Upper lobe of left lung (tissue), 6 donors: Measurements from ENCODE around the gene TMEM232. TPM values are rescaled to one million over a fixed set of nuclear protein-coding genes. Genes with fewer than 3 reads are reported as not detected.

ENCODE experiments used
- ATAC-seq, 2 donors: fragments of 200-7000 bp; cut with Tn5 transposase; one replicate each; pipeline ENCODE4 v1.9.1; 2022; ENCODE audit warnings: mild to moderate bottlenecking in 2 of 2, moderate library complexity in 2 of 2; ENCODE audit not compliant: low FRiP score in 2 of 2
- DNase-seq, 2 donors: peaks; one replicate each; pipeline ENCODE4 v3.0.0-alpha.2; 2019 to 2020
- H3K27ac ChIP-seq, 4 donors: fragments of 200-600 bp; sonication (generic); one replicate each; pipeline ENCODE4 v1.5.1; 2016 to 2019
- H3K27me3 ChIP-seq, 4 donors: fragments of 200-600 bp; sonication (generic); one replicate each; pipeline ENCODE4 v1.5.1; 2017 to 2019
- H3K36me3 ChIP-seq, 4 donors: fragments of 200-600 bp; sonication (generic); one replicate each; pipeline ENCODE4 v1.5.1; 2016 to 2019
- H3K4me1 ChIP-seq, 4 donors: fragments of 200-600 bp; sonication (generic); one replicate each; pipeline ENCODE4 v1.5.1; 2018 to 2019
- H3K4me3 ChIP-seq, 4 donors: fragments of 200-600 bp; sonication (generic); one replicate each; pipeline ENCODE4 v1.5.1; 2017 to 2019; ENCODE audit warnings: mild to moderate bottlenecking in 2 of 4, moderate library complexity in 1 of 4
- H3K9me3 ChIP-seq, 4 donors: fragments of 200-600 bp; sonication (generic); one replicate each; pipeline ENCODE4 v1.5.1; 2018 to 2019
- CTCF ChIP-seq, 6 experiments: fragments of 450-650 bp in 4 of 6; fragments of 200-600 bp in 2 of 6; sonication (generic) in 2 of 6; IDR thresholded peaks; one replicate each; pipeline ENCODE4 v1.5.1; 2016 to 2019; ENCODE audit warnings: antibody characterized with exemption in 6 of 6
- EP300 ChIP-seq, 4 donors: sonication (generic); formaldehyde crosslinking; IDR thresholded peaks; one replicate each; pipeline ENCODE4 v1.5.1; 2017; ENCODE audit warnings: antibody characterized with exemption in 4 of 4, control low read depth in 2 of 4
- POLR2A ChIP-seq, 4 donors: fragments of 450-650 bp; IDR thresholded peaks; one replicate each; pipeline ENCODE4 v1.5.1; 2016 to 2017; ENCODE audit warnings: antibody characterized with exemption in 4 of 4, mild to moderate bottlenecking in 2 of 4
- POLR2AphosphoS5 ChIP-seq, 2 donors: sonication (generic); formaldehyde crosslinking; IDR thresholded peaks; one replicate each; pipeline ENCODE4 v1.5.1; 2017; ENCODE audit warnings: antibody characterized with exemption in 2 of 2
- WGBS, 2 donors: methylation state at CpG; one replicate each; pipeline ENCODE4 v1.1.5; 2017 to 2018; 5-methylcytosine and 5-hydroxymethylcytosine counted together
- total RNA-seq, 6 donors: library from RNA; depleted of rRNA in 4 of 6; stranded (reverse); fragments of >200 nt in 4 of 6; gene quantifications; one replicate each; pipeline versions ENCODE4 v1.1.0 to v1.2.1, GENCODE V29; 2016 to 2021
- donor health status: DM: no; HTN: no; CAD: no; lungs with moderate emphysema.
- donor health status: DM: no; HTN: yes; CAD: no; lungs with severe emphysema.

Gene TMEM232
- total RNA-seq, 6 donors from 2014 or later: 1.5 to 36.9 (median 7.8) TPM

GRCh38 chr5:110525762-110526161 lies 200.7 kb downstream of the TMEM232 start:
- no peak for DNase-seq
- TF ChIP-seq POLR2AphosphoS5 (IDR thresholded peaks at IDR 0.05) (no peak), CTCF (IDR thresholded peaks at IDR 0.05) (no peak), EP300 (IDR thresholded peaks at IDR 0.05) (no peak), POLR2A (IDR thresholded peaks at IDR 0.05) (no peak)
- 97 to 100% methylated on average over 1 of the region's 1 CpG for WGBS, 2 donors

GRCh38 chr5:110517396-110517795 lies 209.1 kb downstream of the TMEM232 start:
- no peak for TF ChIP-seq POLR2A (IDR thresholded peaks at IDR 0.05)
- TF ChIP-seq CTCF (IDR thresholded peaks at IDR 0.05): no peak
- no peak for TF ChIP-seq POLR2AphosphoS5 (IDR thresholded peaks at IDR 0.05)
- TF ChIP-seq EP300 (IDR thresholded peaks at IDR 0.05): no peak
- Histone ChIP-seq H3K36me3 (no peaks in the 10 kb centered on the region), H3K4me1 (no peaks in the 10 kb centered on the region)

More at GRCh38 chr5:110525762-110526161, 200.7 kb downstream of the TMEM232 start:
- Histone ChIP-seq H3K27me3 (no peaks in the 10 kb centered on the region), H3K4me1 (no peaks in the 10 kb centered on the region), H3K36me3 (no peaks in the 10 kb centered on the region), H3K4me3 (no peak overlapping the region), H3K9me3 (peaks cover 0 to 5% (median 0%) of the 10 kb centered on the region in 4 donors), H3K27ac (no peak overlapping the region)
- no peak for ATAC-seq

GRCh38 chr5:110514030-110514429 lies 212.4 kb downstream of the TMEM232 start:
- WGBS, 2 donors: 26 to 37% methylated on average over 2 of the region's 2 CpGs
- no peaks in the 10 kb centered on the region for H3K36me3 ChIP-seq
- TF ChIP-seq EP300 (IDR thresholded peaks at IDR 0.05): no peak
- no peak for TF ChIP-seq POLR2AphosphoS5 (IDR thresholded peaks at IDR 0.05)
- no peak for TF ChIP-seq CTCF (IDR thresholded peaks at IDR 0.05)
- TF ChIP-seq POLR2A (IDR thresholded peaks at IDR 0.05): no peak
- no peak overlapping the region for H3K4me3 ChIP-seq
- H3K27ac ChIP-seq: no peak overlapping the region
- no peaks in the 10 kb centered on the region for H3K4me1 ChIP-seq
- no peaks in the 10 kb centered on the region for H3K9me3 ChIP-seq
- no peak for DNase-seq
- ATAC-seq: no peak
- H3K27me3 ChIP-seq: no peaks in the 10 kb centered on the region

More at GRCh38 chr5:110517396-110517795, 209.1 kb downstream of the TMEM232 start:
- no peak for ATAC-seq
- H3K9me3 ChIP-seq: peaks cover 0 to 5% (median 0%) of the 10 kb centered on the region in 4 donors
- H3K27ac ChIP-seq: no peak overlapping the region
- no peak overlapping the region for H3K4me3 ChIP-seq
- no peak for DNase-seq
- no peaks in the 10 kb centered on the region for H3K27me3 ChIP-seq

- Histone ChIP-seq H3K9me3 (no peaks in the 10 kb centered on the region), H3K27me3 (no peaks in the 10 kb centered on the region), H3K36me3 (no peaks in the 10 kb centered on the region), H3K4me3 (no peak overlapping the region), H3K4me1 (no peaks in the 10 kb centered on the region), H3K27ac (no peak overlapping the region)
- WGBS, 2 donors: 67 to 70% methylated on average over 4 of the region's 4 CpGs
- DNase-seq (no peak), ATAC-seq (no peak)
- TF ChIP-seq EP300 (IDR thresholded peaks at IDR 0.05) (no peak), CTCF (IDR thresholded peaks at IDR 0.05) (no peak), POLR2A (IDR thresholded peaks at IDR 0.05) (no peak), POLR2AphosphoS5 (IDR thresholded peaks at IDR 0.05) (no peak)
Measured at GRCh38 chr5:110512266-110512665, 214.2 kb downstream of the TMEM232 start.

- H3K36me3 ChIP-seq: no peaks in the 10 kb centered on the region
- no peak for DNase-seq
- no peak overlapping the region for H3K27ac ChIP-seq
- no peaks in the 10 kb centered on the region for H3K9me3 ChIP-seq
- no peak for ATAC-seq
- TF ChIP-seq CTCF (IDR thresholded peaks at IDR 0.05): no peak
- TF ChIP-seq POLR2A (IDR thresholded peaks at IDR 0.05): no peak
- TF ChIP-seq EP300 (IDR thresholded peaks at IDR 0.05): no peak
- TF ChIP-seq POLR2AphosphoS5 (IDR thresholded peaks at IDR 0.05): no peak
- no peaks in the 10 kb centered on the region for H3K4me1 ChIP-seq
- no peak overlapping the region for H3K4me3 ChIP-seq
- no peaks in the 10 kb centered on the region for H3K27me3 ChIP-seq
Measured at GRCh38 chr5:110510146-110510545, 216.3 kb downstream of the TMEM232 start.
